HepG2 (cell line): ENCODE measurements around the gene MAGI1. TPM values are rescaled to one million over a fixed set of nuclear protein-coding genes. Genes with fewer than 3 reads are reported as not detected.

Experiments
- ATAC-seq: fragments of 200-7000 bp; cut with Tn5 transposase; 3 replicates; pipeline ENCODE4 v1.9.1; 2020; ENCODE audit warnings: mild to moderate bottlenecking, moderate library complexity
- BruUV-seq: library from RNA; stranded (reverse); fragments of 400-500 nt; replicated peaks from 2 replicates; lab custom pipeline; 2021; lab: Mats Ljungman, UMichigan
- CTCF ChIA-PET: fragments of 300-600 bp; formaldehyde crosslinking; extraction: SDS; loops from one replicate; lab custom pipeline; 2021; ENCODE audit warnings: low total read pairs, inconsistent platforms, low intra/inter-chr PET ratio; lab: Yijun Ruan, JAX
- POLR2A ChIA-PET: fragments of 350-600 bp; sonication (Branson Sonifier 250); formaldehyde crosslinking; loops from one replicate; lab custom pipeline; 2020; ENCODE audit warnings: antibody characterized with exemption, inconsistent platforms; lab: Yijun Ruan, JAX
- DNase-seq: peaks from one replicate; pipeline ENCODE4 v3.0.0-alpha.2; 2015; ENCODE audit warnings: low spot score
- FAIRE-seq: peaks from 3 replicates; lab custom pipeline; 2011; peaks lifted over from hg19 to GRCh38; lab: Jason Lieb, UNC
- H2AFZ ChIP-seq: one replicate; pipeline ENCODE4 v1.6.1; 2011; ENCODE audit warnings: low read length, inconsistent platforms
- H3K27ac ChIP-seq: fragments of 300-600 bp; 3 replicates; pipeline ENCODE4 v1.8.0; 2011; ENCODE audit warnings: mixed run types, mild to moderate bottlenecking, mixed read lengths, low read length, inconsistent platforms; ENCODE audit not compliant: insufficient read depth; ENCODE audit errors: extremely low read length
- H3K27me3 ChIP-seq, 2 experiments: fragments of 200-600 bp in 1 of 2; 2 replicates in 1 of 2; 3 replicates in 1 of 2; pipeline versions ENCODE4 v1.6.0 to v1.8.0; 2011; ENCODE audit warnings: low read length in 2 of 2, mild to moderate bottlenecking in 2 of 2, moderate library complexity in 2 of 2, inconsistent platforms in 1 of 2; ENCODE audit not compliant: insufficient read depth in 2 of 2, control insufficient read depth in 1 of 2
- H3K36me3 ChIP-seq, 2 experiments: fragments of 200-600 bp in 1 of 2; replicated peaks in 1 of 2; 2 replicates in 1 of 2; 3 replicates in 1 of 2; pipeline versions ENCODE4 v1.5.1 to v1.8.0; 2011; ENCODE audit warnings: low read length in 2 of 2, inconsistent platforms in 1 of 2; ENCODE audit not compliant: insufficient read depth in 2 of 2, control insufficient read depth in 1 of 2
- H3K4me1 ChIP-seq: 2 replicates; pipeline ENCODE4 v1.5.1; 2012; ENCODE audit warnings: low read length, inconsistent platforms; ENCODE audit not compliant: insufficient read depth
- H3K4me2 ChIP-seq: 2 replicates; pipeline ENCODE4 v1.6.0; 2011; ENCODE audit warnings: low read depth, low read length, inconsistent platforms
- H3K4me3 ChIP-seq, 3 experiments: fragments of 200-600 bp in 1 of 3; sonication (generic), shearing (Covaris generic) in 1 of 3; replicated peaks in 1 of 3; 2 replicates each; pipeline ENCODE4 v1.5.1; 2011 to 2016; ENCODE audit warnings: low read length in 3 of 3, inconsistent platforms in 2 of 3, low read depth in 2 of 3, mild to moderate bottlenecking in 2 of 3, control low read depth in 1 of 3, mixed read lengths in 1 of 3; ENCODE audit not compliant: insufficient read depth in 1 of 3
- H3K79me2 ChIP-seq: one replicate; pipeline ENCODE4 v1.6.1; 2011; ENCODE audit warnings: low read length, inconsistent platforms; ENCODE audit not compliant: insufficient read depth
- H3K9ac ChIP-seq: 2 replicates; pipeline ENCODE4 v1.6.0; 2011; ENCODE audit warnings: mild to moderate bottlenecking, low read depth, low read length, inconsistent platforms; ENCODE audit not compliant: insufficient read depth
- H3K9me3 ChIP-seq: 2 replicates; pipeline ENCODE4 v1.5.1; 2012; ENCODE audit warnings: mild to moderate bottlenecking, low read length
- H4K20me1 ChIP-seq: 2 replicates; pipeline ENCODE4 v1.6.0; 2011; ENCODE audit warnings: inconsistent platforms, mild to moderate bottlenecking, low read length, moderate library complexity; ENCODE audit not compliant: insufficient read depth
- CREBL2 ChIP-seq: sonication (generic); formaldehyde crosslinking; IDR thresholded peaks from 2 replicates; pipeline ENCODE4 v1.8.1; 2023; ENCODE audit warnings: missing genetic modification reagents, mild to moderate bottlenecking, borderline replicate concordance
- HMG20A ChIP-seq: IDR thresholded peaks from 2 replicates; pipeline ENCODE4 v1.6.1; 2016; ENCODE audit warnings: borderline replicate concordance
- REPIN1 ChIP-seq: sonication (generic); formaldehyde crosslinking; IDR thresholded peaks from 2 replicates; pipeline ENCODE4 v1.8.0; 2022; ENCODE audit warnings: missing genetic modification reagents, low read depth, mild to moderate bottlenecking, borderline replicate concordance
- SP4 ChIP-seq: sonication (generic); formaldehyde crosslinking; IDR thresholded peaks from 2 replicates; pipeline ENCODE4 v1.8.1; 2023; ENCODE audit warnings: mild to moderate bottlenecking, missing genetic modification reagents
- ZFP37 ChIP-seq: sonication (generic); formaldehyde crosslinking; IDR thresholded peaks from 2 replicates; pipeline ENCODE4 v1.4.0; 2020; ENCODE audit warnings: missing genetic modification reagents, borderline replicate concordance
- ZGPAT ChIP-seq: IDR thresholded peaks from 2 replicates; pipeline ENCODE4 v1.6.1; 2016; ENCODE audit warnings: mild to moderate bottlenecking
- ZNF235 ChIP-seq: sonication (generic); formaldehyde crosslinking; IDR thresholded peaks from 2 replicates; pipeline ENCODE4 v1.8.1; 2023; ENCODE audit warnings: mild to moderate bottlenecking, missing genetic modification reagents, borderline replicate concordance
- ZNF33A ChIP-seq: sonication (generic); formaldehyde crosslinking; IDR thresholded peaks from 2 replicates; pipeline ENCODE4 v1.5.1; 2020; ENCODE audit warnings: missing genetic modification reagents, mild to moderate bottlenecking, moderate library complexity, borderline replicate concordance
- ZNF652 ChIP-seq: IDR thresholded peaks from 2 replicates; pipeline ENCODE4 v1.6.1; 2016; ENCODE audit warnings: low read depth, borderline replicate concordance
- ZNF709 ChIP-seq: sonication (generic); formaldehyde crosslinking; IDR thresholded peaks from 2 replicates; pipeline ENCODE4 v1.5.0; 2020; ENCODE audit warnings: mild to moderate bottlenecking, missing genetic modification reagents
- ZNF781 ChIP-seq: sonication (generic); formaldehyde crosslinking; IDR thresholded peaks from 2 replicates; pipeline ENCODE4 v1.5.1; 2020; ENCODE audit warnings: borderline replicate concordance, mild to moderate bottlenecking, missing genetic modification reagents; ENCODE audit errors: not compliant biosample characterization
- ZNF879 ChIP-seq: sonication (generic); formaldehyde crosslinking; IDR thresholded peaks from 2 replicates; pipeline ENCODE4 v1.8.1; 2023; ENCODE audit warnings: missing genetic modification reagents
- WGBS: methylation state at CpG from one replicate; pipeline ENCODE4 v1.1.6; 2017; ENCODE audit warnings: low lambda C conversion rate; 5-methylcytosine and 5-hydroxymethylcytosine counted together
- in situ Hi-C: cut with HindIII; loops from 2 replicates; pipeline ENCODE4 v1.10.0; 2017; ENCODE audit warnings: low pct_unique_long_range_greater_than_20kb; ENCODE audit not compliant: extremely low pct_ligation_motif_present
- intact Hi-C: fragments of 100-400 bp; cut with micrococcal nuclease; formaldehyde crosslinking; loops from one replicate; pipeline ENCODE4 v1.10.0; 2022; ENCODE audit not compliant: unreplicated experiment
- polyA plus RNA-seq, 8 experiments: library from polyadenylated mRNA; depleted of rRNA in 3 of 8; stranded (reverse) in 7 of 8; unstranded in 1 of 8; fragments of >200 nt; fragmentation: Illumina TruSeq in 4 of 8; extraction: Trizol in 4 of 8; gene quantifications; 2 replicates each; pipeline versions ENCODE4 v1.2.1 to v1.2.3, GENCODE V29; 2011 to 2016; ENCODE audit warnings: low read depth in 4 of 8, missing spikeins in 1 of 8, mixed read lengths in 1 of 8; ENCODE audit not compliant: insufficient read depth in 1 of 8
- total RNA-seq, 5 experiments: library from RNA; depleted of rRNA; stranded (reverse); fragments of >200 nt; fragmentation: Illumina TruSeq; extraction: Trizol; gene quantifications; 2 replicates each; pipeline ENCODE4 v1.2.3, GENCODE V29; 2016; ENCODE audit warnings: low read depth in 1 of 5
- TF ChIP-seq, protein P1 (sequence below): sonication (generic); formaldehyde crosslinking; IDR thresholded peaks from 2 replicates; pipeline ENCODE4 v1.4.0; 2020; ENCODE audit warnings: mild to moderate bottlenecking, missing genetic modification reagents
- TF ChIP-seq, protein P2 (sequence below): sonication (generic); formaldehyde crosslinking; conservative IDR thresholded peaks from 2 replicates; pipeline ENCODE4 v1.4.0; 2020; ENCODE audit warnings: missing genetic modification reagents

MAGI1 gene
- total and polyA plus RNA-seq, 2 of the 13 experiments (the other 11 are each of a cell fraction or from before 2014, with no cell fraction given), result 22.2 to 26.0 TPM

GRCh38 chr3:65560901-65561300, 477.8 kb downstream of the MAGI1 start:
- Histone ChIP-seq H3K27me3 (no peaks in the 10 kb centered on the region), H3K9me3 (no peaks in the 10 kb centered on the region), H3K79me2 (peaks cover 2% of the 10 kb centered on the region), H3K36me3 (no peaks in the 10 kb centered on the region), H4K20me1 (peaks cover 4% of the 10 kb centered on the region; the same call in 1 of the 2 replicates), H2AFZ (no peak overlapping the region), H3K4me3 (no peak overlapping the region), H3K9ac (no peak overlapping the region), H3K27ac (no peak overlapping the region), H3K4me1 (peaks cover 12% of the 10 kb centered on the region), H3K4me2 (no peak overlapping the region)
- ChIA-PET POLR2A (no interaction called here), CTCF (no interaction called here)
- intact Hi-C loops, result no loop called here
- no peak for DNase-seq
- WGBS, result 73% methylated on average over 4 of the region's 4 CpGs
- in situ Hi-C loops, result no loop called here
- no peak for ATAC-seq
- no peak for FAIRE-seq
- BruUV-seq, result no TSS peak
- TF ChIP-seq ZNF879 (CRISPR knock-in tag), result no peak
- TF ChIP-seq ZNF235 (CRISPR knock-in tag), result no peak
- no peak for TF ChIP-seq CREBL2
- TF ChIP-seq REPIN1 (CRISPR knock-in tag), result no peak
- TF ChIP-seq SP4 (CRISPR knock-in tag), result no peak
- no peak for TF ChIP-seq ZNF709
- no peak for TF ChIP-seq ZNF781 (CRISPR knock-in tag)
- TF ChIP-seq, protein P1, sequence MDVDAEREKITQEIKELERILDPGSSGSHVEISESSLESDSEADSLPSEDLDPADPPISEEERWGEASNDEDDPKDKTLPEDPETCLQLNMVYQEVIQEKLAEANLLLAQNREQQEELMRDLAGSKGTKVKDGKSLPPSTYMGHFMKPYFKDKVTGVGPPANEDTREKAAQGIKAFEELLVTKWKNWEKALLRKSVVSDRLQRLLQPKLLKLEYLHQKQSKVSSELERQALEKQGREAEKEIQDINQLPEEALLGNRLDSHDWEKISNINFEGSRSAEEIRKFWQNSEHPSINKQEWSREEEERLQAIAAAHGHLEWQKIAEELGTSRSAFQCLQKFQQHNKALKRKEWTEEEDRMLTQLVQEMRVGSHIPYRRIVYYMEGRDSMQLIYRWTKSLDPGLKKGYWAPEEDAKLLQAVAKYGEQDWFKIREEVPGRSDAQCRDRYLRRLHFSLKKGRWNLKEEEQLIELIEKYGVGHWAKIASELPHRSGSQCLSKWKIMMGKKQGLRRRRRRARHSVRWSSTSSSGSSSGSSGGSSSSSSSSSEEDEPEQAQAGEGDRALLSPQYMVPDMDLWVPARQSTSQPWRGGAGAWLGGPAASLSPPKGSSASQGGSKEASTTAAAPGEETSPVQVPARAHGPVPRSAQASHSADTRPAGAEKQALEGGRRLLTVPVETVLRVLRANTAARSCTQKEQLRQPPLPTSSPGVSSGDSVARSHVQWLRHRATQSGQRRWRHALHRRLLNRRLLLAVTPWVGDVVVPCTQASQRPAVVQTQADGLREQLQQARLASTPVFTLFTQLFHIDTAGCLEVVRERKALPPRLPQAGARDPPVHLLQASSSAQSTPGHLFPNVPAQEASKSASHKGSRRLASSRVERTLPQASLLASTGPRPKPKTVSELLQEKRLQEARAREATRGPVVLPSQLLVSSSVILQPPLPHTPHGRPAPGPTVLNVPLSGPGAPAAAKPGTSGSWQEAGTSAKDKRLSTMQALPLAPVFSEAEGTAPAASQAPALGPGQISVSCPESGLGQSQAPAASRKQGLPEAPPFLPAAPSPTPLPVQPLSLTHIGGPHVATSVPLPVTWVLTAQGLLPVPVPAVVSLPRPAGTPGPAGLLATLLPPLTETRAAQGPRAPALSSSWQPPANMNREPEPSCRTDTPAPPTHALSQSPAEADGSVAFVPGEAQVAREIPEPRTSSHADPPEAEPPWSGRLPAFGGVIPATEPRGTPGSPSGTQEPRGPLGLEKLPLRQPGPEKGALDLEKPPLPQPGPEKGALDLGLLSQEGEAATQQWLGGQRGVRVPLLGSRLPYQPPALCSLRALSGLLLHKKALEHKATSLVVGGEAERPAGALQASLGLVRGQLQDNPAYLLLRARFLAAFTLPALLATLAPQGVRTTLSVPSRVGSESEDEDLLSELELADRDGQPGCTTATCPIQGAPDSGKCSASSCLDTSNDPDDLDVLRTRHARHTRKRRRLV (CRISPR knock-in tag), result no peak
- TF ChIP-seq, protein P2, sequence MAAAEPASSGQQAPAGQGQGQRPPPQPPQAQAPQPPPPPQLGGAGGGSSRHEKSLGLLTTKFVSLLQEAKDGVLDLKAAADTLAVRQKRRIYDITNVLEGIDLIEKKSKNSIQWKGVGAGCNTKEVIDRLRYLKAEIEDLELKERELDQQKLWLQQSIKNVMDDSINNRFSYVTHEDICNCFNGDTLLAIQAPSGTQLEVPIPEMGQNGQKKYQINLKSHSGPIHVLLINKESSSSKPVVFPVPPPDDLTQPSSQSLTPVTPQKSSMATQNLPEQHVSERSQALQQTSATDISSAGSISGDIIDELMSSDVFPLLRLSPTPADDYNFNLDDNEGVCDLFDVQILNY (CRISPR knock-in tag), result no peak
- TF ChIP-seq ZNF652 (CRISPR knock-in tag), result no peak
- TF ChIP-seq ZGPAT (CRISPR knock-in tag), result no peak
- TF ChIP-seq ZFP37, result no peak
- TF ChIP-seq HMG20A (CRISPR knock-in tag), result no peak
- no peak for TF ChIP-seq ZNF33A (CRISPR knock-in tag)
